Medulla oblongata (tissue), 1 donor: ENCODE data around the gene TMEM132C.
"Not testable (repeated sequence)": the region's sequence is repeated elsewhere in the genome, so short reads cannot be mapped to it uniquely, and the experiment has no call there.

Source experiments
- DNase-seq: peaks from one replicate; pipeline ENCODE4 v3.0.0-alpha.2; 2015; ENCODE audit errors: extremely low spot score

Gene TMEM132C

DNA sequence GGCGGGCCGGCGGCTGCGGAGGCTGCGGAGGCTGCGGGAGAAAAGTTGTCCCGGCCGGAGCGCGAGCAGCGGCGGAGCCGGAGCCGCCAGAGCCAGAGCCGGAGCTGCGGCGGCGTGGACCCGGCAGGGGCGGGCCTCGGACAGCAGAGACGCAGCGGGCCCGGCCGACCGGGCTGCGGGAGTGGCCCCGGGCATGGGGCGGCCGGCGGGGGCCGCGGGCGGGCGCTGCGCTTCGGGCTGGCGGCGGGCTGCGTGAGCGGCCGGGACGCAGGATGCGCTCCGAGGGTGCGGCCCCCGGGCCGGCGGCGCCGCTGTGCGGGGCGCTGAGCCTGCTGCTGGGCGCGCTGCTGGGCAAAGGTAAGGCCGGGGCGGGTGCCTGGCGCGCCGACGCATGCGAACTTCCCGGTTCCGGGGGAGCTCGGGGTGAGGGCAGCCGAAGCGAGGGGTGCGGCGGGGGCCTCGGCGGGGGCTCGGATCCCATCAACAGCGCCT, at the start of gene TMEM132C:
Gene TMEM132C (plus strand): TSS at position 40 of the 492 bp plus-strand sequence. CDS start 233 bp downstream, at position 273.
- DNase-seq, result no peak

DNA sequence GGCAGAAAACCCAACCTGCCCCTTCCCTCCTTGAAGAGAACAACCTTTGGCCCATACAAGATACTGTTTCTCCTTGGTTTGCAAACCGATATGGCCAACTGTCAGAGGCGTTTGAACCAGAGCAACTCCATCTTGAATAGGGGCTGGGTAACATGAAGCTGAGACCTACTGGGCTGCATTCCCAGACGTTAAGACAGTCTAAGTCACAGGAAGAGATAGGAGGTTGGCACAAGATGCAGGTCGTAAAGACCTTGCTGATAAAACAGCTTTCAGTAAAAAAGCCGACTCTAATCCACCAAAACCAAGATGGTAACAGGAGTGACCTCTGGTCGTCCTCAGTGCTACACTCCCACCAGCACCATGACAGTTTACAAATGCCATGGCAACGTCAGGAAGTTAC, 42.7 kb upstream of the TMEM132C start:
- DNase-seq, result no peak

- DNase-seq, result no peak
These were observed 38.4 kb upstream of the TMEM132C start for GRCh38 chr12:128228581-128228980.

DNA sequence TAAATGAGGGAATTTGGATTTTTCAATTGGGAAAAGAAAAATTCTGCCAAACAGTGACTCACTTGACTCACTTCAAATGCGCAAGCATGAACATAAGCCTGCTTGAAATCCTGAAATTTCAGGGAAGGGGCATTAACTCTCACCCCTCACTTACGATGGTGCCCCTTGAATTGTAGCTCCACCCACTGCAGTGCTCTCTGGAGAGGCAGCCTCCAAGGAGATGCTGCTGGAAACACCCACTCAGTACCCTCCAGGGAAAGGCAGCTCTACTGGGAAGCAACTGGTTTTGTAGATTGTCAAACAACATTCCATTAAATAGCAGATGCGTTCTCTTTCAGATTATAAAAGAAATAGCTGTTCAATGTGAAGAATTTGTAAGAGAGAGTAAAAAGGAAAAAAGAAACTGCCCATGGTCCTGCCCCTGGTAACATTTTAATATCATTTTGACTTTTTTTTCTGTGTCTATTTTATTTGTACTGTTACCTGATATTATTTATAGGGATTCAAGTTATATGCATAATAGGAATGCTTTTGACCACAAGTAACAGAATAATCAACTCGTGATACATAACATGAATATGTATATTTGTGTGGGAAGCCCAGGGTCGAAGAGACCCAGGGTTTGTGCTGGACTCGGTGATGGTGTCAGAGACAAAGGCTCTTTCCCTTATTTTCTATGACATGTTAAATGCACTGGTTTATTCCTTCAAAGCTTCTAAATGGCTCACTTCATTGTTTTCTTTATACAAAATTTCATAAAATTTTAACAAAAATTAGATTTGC, 31.1 kb upstream of the TMEM132C start:
- no peak for DNase-seq

GRCh38 chr12:128236525-128236924, 30.4 kb upstream of the TMEM132C start:
- DNase-seq, result no peak

DNA sequence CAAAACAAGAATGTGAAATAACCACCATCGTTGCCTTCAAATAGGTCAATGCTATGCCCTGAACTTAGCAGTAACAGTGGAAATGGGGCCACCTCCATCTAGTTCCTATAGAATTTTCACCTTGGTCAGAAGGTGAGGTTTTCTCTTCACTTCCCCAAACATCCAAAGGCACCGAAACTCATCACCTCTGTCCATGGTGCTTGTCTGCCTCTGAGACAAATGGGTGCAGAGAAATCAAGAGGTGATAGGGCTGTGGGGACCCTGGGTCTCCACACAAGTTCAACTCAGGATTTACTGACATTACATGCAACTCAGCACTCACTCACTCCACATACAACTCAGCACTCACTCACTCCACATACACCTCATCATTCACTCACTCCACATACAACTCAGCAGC, 26.2 kb upstream of the TMEM132C start:
- no peak for DNase-seq

DNA sequence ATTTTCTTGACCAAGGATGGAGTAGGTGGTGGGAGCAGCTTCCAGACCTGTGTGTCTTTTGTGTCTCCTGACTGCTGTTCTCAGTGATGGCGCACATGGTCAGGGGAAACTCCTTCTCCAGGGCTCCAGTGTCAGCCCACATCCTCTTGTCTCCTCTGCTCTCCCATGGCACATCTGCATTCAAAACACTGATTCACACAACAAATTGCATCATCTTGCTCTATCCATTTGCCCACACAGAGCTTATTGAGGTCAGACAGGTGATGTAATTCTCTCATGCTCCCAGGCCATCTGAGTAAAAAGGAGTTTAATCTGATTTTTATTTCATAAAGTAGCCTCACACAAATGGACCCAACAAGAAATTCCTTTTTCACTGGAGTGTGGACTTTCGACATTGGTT, 21.8 kb upstream of the TMEM132C start:
- no peak for DNase-seq

- no peak for DNase-seq
These were observed 21.1 kb upstream of the TMEM132C start for GRCh38 chr12:128245905-128246304.

GRCh38 chr12:128250096-128250495, 16.9 kb upstream of the TMEM132C start:
- DNase-seq, result no peak

- not testable (repeated sequence) for DNase-seq
These were observed 13.1 kb upstream of the TMEM132C start for GRCh38 chr12:128253829-128254228.

DNA sequence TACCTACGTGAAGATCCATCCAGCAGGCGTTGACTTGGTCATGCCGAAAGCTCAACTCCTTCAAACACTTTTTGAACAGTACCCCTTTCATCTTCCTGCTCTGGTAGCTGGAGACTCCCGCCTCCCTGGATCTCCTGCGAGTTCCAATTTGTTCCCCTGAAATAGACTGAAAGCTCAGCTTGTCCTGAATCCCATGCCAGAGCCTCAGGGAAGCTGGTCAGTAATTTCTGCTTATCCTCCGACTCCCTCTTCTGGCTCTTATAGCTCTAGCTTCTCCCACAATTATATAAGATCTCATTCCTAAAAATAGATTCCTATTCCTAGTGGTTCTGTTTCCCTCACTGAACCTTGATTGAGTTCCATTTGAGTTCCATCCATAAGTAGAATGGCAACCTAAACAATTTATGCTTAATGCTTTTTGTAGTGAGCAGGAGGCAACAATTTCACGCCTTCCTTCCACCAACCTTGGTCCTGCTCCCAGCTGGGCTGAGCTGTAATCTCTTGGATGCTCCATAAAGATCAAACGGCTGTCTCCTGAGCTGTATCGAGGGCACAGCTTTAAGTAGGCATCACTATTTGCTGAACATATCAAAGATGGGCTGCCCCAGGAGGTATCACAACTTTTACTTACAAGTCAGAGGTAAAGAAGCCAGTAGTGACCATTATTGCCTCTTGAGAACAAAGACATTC, 8.0 kb upstream of the TMEM132C start:
- peak; percentile 71 for DNase-seq

- peak; percentile 80 for DNase-seq
These were observed 7.4 kb upstream of the TMEM132C start for GRCh38 chr12:128259556-128260070.

DNA sequence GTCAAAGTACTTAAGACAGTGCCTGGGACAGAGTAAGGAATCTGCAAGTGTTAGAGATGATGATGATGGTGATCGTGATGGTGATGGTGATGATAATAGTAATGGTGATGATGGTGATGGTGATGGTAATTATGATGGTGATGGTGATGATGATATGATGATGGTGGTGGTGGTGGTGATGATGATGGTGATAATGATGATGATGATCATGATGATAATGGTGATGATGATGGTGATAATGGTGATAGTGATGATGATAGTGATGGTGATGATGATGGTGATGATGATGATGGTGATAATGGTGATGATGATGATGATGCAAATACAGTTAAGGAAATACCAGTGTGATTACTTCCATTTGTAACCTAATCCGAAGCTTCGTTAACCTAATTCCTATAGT, 5.2 kb upstream of the TMEM132C start:
- no peak for DNase-seq

DNA sequence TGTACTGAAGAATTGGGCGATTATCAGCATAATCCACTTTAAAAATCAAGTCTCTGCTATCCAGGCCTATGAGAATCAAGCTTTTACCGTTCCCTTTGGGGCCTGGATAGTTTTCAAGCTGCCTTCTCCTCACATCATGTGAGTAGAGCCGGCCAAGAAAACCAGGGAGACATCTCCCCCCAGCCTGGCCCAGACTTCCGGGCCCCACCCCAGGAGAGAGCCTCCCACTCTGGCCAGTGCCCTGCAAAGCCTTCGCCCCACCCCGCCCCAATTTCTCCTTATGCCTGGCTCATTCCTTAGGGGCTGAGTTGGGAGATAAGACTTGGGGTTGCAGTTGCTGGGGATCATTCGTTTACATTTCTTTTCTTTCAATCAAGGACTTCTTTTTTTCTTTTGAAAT, 1.4 kb upstream of the TMEM132C start:
- no peak for DNase-seq

DNA sequence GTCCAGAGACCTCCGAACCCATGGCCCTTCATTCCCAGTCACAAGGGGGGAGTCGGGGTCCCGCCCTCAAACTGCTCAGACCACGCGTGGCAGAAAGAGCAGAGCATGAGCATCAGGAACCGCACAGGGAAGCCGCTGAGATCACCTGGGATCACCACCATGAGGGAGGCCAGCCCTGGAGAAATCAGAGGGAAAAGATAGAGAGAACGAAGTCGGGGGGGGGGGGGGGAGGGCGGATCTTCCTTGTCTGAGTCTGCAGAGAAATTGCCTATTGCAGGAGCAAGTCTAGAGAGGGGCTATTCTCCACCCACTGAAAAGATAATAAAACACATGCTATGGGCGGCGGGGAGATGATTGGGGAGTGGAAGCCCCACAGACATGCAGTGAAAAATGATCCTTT, 884 bp upstream of the TMEM132C start:
- DNase-seq, result no peak

DNA sequence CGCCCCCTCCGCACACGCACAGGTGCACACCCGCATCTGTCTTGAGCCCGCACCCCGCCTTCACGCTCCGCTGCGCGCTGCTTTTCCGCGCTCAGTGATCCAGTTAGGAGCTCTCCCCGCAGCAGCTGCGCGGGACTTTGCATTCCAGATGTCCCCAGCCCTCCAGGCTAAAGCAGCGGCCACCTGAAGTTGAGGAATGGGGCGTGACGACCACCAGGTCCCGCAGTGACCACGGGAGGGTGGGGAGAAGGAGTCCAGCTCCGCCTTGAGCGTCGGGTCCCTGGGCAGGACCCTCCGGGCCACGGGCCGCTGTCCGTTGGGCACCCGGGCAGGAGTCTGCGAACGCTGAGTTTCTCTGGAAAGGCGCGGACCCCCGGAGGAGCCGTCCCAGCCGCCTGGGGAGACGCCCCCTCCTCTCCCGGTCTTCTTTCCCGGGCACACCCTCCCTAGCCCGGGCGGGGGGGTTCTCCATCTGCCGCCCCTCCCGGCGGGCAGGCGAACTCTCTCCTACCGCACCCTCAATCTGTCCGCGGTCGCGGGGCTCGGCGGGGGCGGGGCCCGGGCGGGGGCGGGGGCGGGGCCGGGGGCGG, 334 bp upstream of the TMEM132C start:
- no peak for DNase-seq

DNA sequence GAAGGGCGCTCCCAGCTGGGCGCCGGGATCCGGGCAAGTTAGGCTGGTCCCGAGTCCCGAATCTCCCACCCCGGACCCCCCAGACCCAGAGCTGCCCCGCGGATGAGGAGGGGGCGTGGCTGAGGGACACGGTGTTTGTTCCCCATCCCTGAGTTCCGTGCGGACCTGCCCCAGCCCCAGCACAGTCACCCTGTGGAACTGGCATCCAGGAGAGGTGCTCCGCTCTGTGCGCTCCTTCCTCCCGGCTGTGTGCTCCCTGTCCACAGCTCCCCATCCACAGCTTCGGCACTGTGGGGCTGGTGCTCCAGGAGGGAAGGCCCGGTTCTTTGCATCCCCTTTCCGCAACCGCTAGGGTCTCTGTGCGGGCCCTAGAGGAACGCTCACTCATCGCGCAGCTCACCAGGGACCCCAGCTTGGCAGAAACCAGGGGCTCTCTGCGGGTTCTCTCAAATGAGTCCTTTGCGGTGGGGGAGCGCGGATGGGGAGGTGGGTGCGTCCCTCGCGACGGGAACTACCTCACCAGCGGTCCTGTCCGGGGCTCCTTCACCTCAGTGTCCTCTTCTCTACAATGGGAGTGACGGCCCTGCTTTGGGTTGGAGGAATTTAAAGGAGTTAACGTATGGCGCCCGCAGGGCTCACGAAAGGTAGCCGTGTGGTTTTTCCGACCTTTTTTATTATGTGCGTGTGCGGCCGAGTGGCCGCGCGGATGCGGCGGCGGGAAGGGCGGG, 845 bp downstream of the TMEM132C start:
- DNase-seq, result no peak

DNA sequence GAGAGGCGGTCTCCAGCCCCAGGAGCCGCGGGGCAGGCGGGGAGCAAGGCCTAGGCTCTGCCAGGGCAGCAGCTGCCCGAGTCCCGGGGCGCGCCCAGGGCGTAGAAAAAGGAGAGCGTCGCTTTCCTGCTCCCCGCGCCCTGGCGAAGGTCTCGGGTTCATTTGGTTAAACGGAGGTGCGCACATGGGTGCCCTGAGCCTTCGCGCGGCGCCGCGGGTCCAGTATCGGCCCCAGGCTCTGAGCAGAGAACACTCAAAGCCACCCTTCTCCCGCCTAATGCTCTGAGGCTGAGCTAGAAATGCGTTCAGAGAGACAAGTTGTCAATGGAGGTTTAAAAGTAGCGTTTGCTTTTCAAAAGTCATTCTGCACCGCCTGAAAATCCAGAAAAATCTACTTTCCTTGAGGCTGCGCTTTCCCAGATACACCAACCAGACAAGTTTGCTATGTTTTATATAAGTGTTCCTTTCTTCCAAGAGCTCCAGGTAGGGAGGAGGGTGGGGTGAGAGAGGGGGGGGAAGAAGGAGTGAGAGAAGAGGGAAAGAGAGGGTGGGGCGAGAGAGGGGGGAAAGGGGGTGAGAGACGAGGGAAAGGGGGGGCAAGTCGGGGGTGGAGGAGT, 1.5 kb downstream of the TMEM132C start:
- DNase-seq, result no peak

DNA sequence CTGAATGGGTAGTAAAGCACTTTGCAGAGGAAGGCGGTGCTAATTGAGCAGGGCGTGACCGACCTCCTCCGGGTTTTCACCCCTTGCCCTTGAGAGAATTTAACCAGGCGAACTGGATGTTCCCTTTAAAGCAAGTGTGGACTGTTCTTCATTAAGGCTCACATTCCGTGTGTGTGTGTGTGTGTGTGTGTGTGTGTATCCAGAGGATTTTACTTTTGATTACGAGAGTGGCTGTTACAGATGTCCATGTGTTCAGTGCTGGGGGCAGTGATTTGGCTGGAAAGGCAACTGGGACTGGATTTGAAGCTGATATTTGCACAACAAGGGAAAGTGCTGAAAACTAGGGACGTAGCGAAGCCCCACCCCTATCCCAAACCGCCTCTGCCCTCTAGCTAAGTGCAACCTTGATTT, 2.2 kb downstream of the TMEM132C start:
- no peak for DNase-seq

- no peak for DNase-seq
These were observed 9.5 kb downstream of the TMEM132C start for GRCh38 chr12:128276471-128276870.

GRCh38 chr12:128286970-128287369, 20.0 kb downstream of the TMEM132C start:
- DNase-seq, result no peak
